Upper lobe of left lung (tissue), 4 donors: ENCODE measurements around the gene ITGAE.

Source experiments
- POLR2A ChIP-seq, 4 donors: fragments of 450-650 bp; IDR thresholded peaks; one replicate each; pipeline ENCODE4 v1.5.1; 2016 to 2017; ENCODE audit warnings: antibody characterized with exemption in 4 of 4, mild to moderate bottlenecking in 2 of 4
- POLR2AphosphoS5 ChIP-seq, 2 donors: sonication (generic); formaldehyde crosslinking; IDR thresholded peaks; one replicate each; pipeline ENCODE4 v1.5.1; 2017; ENCODE audit warnings: antibody characterized with exemption in 2 of 2
- TF ChIP-seq, protein P1 (sequence below), 6 experiments: fragments of 450-650 bp in 4 of 6; fragments of 200-600 bp in 2 of 6; sonication (generic) in 2 of 6; IDR thresholded peaks; one replicate each; pipeline ENCODE4 v1.5.1; 2016 to 2019; ENCODE audit warnings: antibody characterized with exemption in 6 of 6

DNA sequence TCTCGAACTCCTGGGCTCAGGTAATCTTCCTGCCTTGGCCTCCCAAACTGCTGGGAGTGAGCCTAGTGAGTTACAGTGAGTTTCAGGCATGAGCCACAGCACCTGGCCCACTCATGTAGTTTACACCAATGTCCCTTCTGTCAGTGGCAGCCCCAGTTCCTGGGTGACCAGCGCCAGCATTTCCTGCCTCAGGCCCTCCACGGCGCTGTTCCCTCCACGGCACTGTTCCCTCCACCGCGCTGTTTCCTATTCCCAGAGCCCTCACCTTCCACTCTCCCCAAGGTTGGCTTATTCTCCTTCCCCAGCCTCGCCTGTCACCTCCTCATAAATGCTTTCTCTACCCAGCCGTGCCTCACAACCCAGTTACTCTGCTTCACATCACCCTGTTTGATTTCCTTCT lies 32.6 kb downstream of the ITGAE start:
- TF ChIP-seq POLR2AphosphoS5 (IDR thresholded peaks at IDR 0.05) (no peak), POLR2A (IDR thresholded peaks at IDR 0.05) (no peak)
- TF ChIP-seq, protein P1, sequence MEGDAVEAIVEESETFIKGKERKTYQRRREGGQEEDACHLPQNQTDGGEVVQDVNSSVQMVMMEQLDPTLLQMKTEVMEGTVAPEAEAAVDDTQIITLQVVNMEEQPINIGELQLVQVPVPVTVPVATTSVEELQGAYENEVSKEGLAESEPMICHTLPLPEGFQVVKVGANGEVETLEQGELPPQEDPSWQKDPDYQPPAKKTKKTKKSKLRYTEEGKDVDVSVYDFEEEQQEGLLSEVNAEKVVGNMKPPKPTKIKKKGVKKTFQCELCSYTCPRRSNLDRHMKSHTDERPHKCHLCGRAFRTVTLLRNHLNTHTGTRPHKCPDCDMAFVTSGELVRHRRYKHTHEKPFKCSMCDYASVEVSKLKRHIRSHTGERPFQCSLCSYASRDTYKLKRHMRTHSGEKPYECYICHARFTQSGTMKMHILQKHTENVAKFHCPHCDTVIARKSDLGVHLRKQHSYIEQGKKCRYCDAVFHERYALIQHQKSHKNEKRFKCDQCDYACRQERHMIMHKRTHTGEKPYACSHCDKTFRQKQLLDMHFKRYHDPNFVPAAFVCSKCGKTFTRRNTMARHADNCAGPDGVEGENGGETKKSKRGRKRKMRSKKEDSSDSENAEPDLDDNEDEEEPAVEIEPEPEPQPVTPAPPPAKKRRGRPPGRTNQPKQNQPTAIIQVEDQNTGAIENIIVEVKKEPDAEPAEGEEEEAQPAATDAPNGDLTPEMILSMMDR (IDR thresholded peaks at IDR 0.05), result no peak
